Measurements from ENCODE around the gene GFER.
"Not testable (repeated sequence)": the region's sequence is repeated elsewhere in the genome, so short reads cannot be mapped to it uniquely, and the experiment has no call there.

The GFER gene

DNA sequence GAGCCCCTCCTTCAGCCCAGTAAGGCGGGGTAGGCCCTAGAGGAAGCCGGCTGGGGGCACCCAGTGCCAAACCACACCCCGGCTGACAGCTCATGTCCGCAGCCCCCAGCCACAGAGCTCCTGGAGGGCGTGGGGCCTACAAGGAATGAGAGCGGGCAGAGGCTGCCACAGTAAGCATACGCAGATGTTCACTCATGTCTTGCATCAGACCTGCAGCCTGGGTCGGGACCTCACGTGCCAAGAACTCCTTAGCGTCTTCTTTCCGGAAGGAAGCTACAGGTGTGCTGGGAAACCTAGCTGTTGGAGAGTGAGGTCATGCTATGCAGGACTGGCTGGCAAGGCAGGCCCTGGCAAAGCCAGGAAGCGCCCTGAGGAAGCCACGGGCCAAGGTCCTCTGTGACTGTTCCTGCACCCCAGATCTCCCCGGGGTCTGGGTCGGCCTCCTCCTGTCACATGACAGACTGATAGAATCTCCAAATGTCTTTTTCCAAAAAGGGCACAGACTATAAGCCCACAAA, 24.1 kb downstream of the GFER start:
- peak; percentile 88 for DNase-seq

GRCh38 chr16:2008631-2009163, 24.7 kb downstream of the GFER start:
- DNase-seq, result peak; percentile 62

GRCh38 chr16:2009164-2009711, 25.2 kb downstream of the GFER start:
- DNase-seq, result peak; percentile 64

DNA sequence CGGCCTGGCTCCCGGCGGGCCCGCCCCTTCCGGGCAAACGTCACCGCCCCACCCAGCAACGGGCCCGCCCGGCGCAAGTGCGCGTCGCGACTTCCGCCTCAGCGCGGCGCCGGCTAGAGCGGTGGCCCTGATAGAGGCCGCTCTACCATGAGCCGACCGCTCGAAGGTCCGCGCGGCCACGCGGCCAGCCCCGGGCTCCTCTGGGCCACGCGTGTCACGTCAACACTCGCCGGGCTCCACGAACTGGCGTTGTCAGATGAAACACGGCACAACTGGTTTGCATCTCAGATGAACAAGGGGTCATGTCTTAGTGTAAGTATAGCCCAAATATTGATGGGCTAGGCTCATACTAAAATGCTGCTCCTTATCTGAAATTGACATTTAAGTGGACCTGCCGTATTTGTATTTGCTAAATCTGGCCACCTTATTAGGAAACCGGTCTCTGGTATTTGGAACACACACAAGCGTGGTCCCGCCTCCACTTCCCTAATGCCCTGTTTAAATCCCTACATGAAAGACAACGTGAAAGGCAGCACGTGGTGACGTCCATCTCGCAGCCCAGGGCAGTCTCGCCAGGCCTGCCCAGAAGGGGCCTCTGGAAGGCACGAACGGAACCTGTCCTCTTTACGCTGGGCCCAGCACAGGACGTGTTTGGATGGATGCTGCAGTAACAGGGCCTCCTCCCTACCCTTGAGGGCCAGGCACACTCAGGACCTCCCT, 26.0 kb downstream of the GFER start, which contains the start of gene ZNF598:
ZNF598 (minus strand) TSS at position 31 of the 720 bp plus-strand sequence.
- peak; percentile 95 for DNase-seq

DNA sequence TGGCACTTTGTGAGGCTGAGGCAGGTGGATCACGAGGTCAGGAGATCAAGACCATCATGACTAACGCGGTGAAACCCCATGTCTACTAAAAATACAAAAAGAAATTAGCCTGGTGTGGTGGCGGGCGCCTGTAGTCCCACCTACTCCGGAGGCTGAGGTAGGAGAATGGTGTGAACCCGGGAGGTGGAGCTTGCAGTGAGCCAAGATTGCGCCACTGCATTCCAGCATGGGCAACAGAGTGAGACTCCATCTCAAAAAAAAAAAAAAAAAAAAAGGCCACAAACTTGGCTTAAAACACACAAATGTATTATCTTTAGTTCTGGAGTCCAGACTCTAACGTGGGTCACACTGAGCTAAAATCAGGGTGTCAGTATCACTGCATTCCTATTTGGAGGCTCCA, 27.7 kb downstream of the GFER start:
- DNase-seq, result not testable (repeated sequence)

- no peak for DNase-seq
Observed at GRCh38 chr16:2013527-2013926, 29.5 kb downstream of the GFER start.

GRCh38 chr16:2015117-2015946, 31.3 kb downstream of the GFER start:
- no peak for DNase-seq

GRCh38 chr16:2015947-2016208, 31.9 kb downstream of the GFER start:
- DNase-seq, result no peak

- DNase-seq, result no peak
Observed at GRCh38 chr16:2016407-2016922, 32.5 kb downstream of the GFER start.

GRCh38 chr16:2019518-2019920, 35.5 kb downstream of the GFER start, which contains the start of gene NPW:
Gene NPW (plus strand): TSS chr16:2019785.
- peak; percentile 49 for DNase-seq

GRCh38 chr16:2019921-2020831, 36.2 kb downstream of the GFER start:
- DNase-seq, result peak; percentile 52

GRCh38 chr16:2022723-2023091, 38.7 kb downstream of the GFER start:
- DNase-seq, result peak; percentile 68

GRCh38 chr16:2023092-2024031, 39.4 kb downstream of the GFER start:
- DNase-seq, result peak; percentile 92

GRCh38 chr16:2024032-2024420, 40.0 kb downstream of the GFER start:
- no peak for DNase-seq

DNA sequence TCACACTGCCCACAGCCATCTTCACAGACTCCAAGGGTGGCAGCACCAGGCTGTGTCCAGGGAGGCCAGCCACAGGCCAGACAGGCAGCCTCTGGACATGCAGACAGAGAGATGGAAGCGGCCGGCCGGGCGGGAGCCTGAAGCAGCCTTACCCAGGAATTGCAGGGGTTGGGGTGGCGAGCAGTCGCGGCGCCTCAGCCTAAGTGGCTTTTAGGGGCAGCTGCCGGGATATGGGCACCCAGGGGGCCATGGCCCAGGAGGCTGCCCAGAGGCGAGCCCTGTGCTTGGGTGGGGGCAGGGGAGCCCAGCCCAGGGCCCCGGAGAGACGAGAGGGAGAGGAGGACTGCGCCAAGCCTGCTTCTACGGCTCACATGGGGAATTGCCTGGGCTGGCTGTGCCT, 41.3 kb downstream of the GFER start:
- DNase-seq, result no peak

DNA sequence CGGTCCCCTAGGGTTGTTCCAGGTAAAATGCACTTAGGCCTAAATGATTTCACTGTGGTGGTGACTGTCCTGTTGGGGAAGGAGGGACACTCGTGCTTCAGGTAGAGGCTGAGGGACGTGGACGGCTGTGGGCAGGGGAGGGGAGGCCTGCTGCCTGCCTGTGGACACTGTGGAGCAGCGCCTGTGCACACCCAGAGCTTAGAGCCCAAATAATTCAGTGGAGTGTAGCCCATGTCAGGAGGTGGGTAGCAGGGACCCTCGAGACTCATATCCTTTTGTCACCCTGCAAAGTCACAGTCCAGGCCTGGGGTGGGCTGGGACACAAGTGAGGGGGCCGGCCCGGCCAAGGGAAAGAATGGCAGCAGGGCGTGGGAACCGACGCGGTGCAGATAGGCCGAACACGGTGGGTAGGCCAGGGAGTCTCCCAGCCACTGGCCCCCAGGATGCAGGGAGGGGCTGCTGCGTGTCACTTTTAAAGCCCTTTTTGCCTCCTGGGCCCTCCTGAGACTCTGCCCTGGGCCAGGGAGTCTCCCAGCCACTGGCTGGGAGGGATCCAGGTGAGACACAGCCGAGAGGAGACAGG, 42.0 kb downstream of the GFER start:
- no peak for DNase-seq

DNA sequence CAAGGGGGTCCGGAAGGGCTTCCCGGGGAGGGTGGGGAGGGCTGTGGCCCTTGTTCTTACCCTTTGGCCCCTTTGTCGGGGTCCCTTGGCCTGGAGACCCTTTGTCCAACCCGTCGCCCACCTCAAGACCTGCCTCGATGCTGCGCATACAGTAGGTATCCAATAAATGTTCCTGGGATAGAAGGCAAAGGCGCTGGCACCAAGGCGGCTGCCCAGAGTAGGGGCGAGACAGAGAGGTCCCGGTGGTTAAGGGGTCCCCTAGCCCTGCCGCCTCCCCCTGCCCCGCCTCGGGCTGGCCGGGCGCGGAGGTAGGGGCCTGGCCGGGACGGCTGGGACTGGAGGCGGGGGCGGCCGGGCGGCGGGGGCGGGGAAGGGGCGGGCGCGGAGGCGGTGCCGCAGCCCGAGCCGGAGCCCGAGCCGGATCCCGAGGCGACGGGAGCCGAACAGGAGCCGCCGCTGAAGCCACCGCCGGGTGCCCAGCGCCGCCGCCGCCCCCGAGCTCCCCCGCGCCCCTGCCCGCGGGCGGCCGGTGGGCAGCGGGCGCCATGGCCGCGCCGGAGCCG, 42.5 kb downstream of the GFER start, which contains the start of gene NHERF2:
NHERF2 (plus strand) TSS at position 442 of the 563 bp plus-strand sequence; CDS start at position 546, 104 bp downstream.
- peak; percentile 66 for DNase-seq

DNA sequence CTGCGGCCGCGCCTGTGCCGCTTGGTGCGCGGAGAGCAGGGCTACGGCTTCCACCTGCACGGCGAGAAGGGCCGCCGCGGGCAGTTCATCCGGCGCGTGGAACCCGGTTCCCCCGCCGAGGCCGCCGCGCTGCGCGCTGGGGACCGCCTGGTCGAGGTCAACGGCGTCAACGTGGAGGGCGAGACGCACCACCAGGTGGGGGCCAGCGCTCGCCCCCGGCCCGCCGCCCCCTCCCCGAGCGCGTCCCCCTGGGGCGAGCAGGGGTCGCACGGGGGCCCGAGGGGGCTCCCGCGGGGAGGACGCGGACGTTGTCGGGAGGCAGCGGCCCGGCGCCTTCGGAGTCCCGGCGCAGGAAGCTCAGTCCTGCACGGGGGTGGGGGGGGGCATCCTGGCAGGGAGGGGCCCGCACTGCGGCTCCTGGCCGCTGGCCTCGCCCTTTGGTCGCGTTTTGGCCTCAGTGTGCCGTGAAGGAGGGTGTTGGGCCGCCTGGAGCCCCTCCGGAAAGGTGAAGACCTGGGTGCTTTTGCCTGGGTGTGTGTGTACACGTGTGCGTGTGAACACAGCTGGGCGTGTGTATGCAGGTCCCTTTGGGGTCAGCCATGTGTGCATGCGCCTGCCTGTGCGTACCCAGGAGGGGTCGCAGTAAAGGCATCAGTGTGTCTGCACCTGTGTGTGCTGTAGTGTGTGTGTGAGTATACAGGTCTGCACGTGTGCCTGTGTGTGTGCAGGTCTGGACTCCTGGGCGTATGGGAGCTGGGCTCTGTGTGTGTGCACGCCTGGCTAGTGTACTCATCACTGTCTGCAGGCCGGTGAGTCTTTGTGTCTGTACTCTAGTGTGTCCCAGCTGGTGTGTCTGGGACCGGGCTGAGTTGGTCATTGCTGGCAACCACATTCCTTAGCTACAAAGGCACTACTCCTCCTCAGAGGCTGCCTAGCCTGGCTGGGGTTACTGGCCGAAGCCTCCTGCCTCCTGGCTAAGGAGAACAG, 43.3 kb downstream of the GFER start:
- peak; percentile 65 for DNase-seq

DNA sequence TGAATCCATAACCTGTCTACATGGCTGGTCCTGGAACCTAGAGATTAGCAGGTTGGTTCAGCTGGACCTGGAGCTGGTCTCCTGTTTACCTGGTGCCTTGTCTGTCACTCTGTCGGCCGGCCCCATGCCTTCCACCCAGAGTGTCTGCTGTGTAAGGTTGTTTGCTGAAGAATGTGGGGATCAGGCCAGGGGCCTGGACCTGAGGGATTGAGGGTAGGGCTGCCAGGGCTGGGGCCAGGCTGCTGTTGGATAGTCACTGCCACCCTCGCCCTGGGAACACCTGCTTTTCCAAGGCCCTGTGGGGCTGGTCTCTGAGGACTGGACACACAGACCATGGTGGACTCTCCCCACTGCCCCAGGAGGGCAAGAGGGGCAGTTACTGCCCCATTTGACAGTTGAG, 44.2 kb downstream of the GFER start:
- no peak for DNase-seq
